Hepatocyte (in vitro differentiated cells): ENCODE data around the gene ADAMTS15.

Source experiments
- EZH2 ChIP-seq: fragments of 200-600 bp; sonication (generic); IDR thresholded peaks from 2 replicates; pipeline ENCODE4 v1.6.1; 2016; ENCODE audit warnings: antibody characterized with exemption, mild to moderate bottlenecking, borderline replicate concordance
- TF ChIP-seq, protein P1 (sequence below): fragments of 200-600 bp; sonication (generic); IDR thresholded peaks from 2 replicates; pipeline ENCODE4 v1.5.1; 2016; ENCODE audit warnings: antibody characterized with exemption, mild to moderate bottlenecking; ENCODE audit not compliant: poor library complexity

DNA sequence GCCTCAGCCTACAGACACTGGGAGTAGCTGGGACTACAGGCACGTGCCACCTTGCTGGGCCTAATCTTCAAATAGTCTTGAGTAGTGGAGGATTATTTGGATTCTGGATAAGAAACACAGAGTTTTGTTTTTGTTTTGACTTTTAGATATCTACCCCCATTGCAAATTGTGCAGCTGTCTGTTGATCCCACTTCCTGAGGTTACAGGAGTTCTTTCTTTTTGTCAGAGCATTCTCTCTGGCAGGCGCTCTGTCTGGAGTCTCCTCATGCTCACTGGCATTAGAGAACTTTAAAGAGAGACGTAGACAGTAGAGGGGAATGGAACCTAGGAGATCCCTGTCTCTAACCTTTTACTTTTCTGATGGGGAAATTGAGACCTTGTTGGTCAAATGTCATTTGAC lies 12.3 kb upstream of the ADAMTS15 start:
- no peak for TF ChIP-seq EZH2
- TF ChIP-seq, protein P1, sequence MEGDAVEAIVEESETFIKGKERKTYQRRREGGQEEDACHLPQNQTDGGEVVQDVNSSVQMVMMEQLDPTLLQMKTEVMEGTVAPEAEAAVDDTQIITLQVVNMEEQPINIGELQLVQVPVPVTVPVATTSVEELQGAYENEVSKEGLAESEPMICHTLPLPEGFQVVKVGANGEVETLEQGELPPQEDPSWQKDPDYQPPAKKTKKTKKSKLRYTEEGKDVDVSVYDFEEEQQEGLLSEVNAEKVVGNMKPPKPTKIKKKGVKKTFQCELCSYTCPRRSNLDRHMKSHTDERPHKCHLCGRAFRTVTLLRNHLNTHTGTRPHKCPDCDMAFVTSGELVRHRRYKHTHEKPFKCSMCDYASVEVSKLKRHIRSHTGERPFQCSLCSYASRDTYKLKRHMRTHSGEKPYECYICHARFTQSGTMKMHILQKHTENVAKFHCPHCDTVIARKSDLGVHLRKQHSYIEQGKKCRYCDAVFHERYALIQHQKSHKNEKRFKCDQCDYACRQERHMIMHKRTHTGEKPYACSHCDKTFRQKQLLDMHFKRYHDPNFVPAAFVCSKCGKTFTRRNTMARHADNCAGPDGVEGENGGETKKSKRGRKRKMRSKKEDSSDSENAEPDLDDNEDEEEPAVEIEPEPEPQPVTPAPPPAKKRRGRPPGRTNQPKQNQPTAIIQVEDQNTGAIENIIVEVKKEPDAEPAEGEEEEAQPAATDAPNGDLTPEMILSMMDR = no peak
